ENCODE measurements around the gene RALGAPB. TPM values are rescaled to one million over a fixed set of nuclear protein-coding genes. Genes with fewer than 3 reads are reported as not detected.

Gene RALGAPB
- total RNA-seq, 2 experiments from 2014 or later = 30.4 to 31.9 TPM

DNA sequence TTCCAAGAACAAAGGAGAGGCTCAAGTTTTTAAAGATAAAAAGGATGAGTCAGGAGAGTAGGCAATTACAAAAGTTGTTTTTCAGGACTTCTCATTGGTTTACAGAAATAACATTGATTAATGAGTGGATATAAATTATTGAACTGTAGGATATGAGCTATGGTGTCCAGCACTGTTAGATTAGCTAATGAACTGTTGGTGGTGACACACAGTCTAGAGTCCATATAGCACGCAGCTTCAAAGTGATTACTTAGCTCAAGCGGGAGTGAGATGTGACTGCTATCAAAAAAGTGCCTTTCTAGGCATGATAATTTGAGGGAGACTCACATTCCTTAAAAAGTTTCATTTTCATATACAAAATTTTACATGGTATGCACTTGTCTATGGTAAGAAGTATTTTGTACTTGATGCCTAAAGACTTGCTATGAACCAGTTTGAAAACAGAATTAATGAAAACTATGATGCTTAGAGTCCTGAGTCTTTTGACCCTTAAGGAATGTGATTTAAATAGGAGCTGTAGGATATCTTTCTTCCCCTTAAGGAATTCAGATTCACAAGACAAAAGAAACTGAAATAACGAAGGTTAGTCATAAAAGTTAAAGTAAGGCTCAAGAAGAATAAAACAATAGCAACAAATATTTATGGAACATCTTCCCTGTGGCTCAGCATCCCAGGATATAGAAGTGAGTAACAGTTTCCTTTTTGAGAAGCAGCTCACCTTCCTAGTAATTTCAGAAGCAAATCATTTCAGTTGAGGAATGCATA lies 86.1 kb downstream of the RALGAPB start:
- H3K4me3 Mint-ChIP-seq = no peak overlapping the region
- no peak for ATAC-seq (ENCODE audit: poor library complexity)
- Histone ChIP-seq H3K27ac (ENCODE audit: low read depth in 1 of 2, low read length in 2 of 2) (no peak overlapping the region), H3K36me3 (ENCODE audit: insufficient read depth, low read length) (peaks cover 89% of the 10 kb centered on the region), H3K4me1 (ENCODE audit: insufficient read depth, low read length) (no peaks in the 10 kb centered on the region), H3K9me3 (ENCODE audit: control insufficient read depth in 1 of 2, insufficient read depth in 1 of 2, low read length in 2 of 2) (no peaks in the 10 kb centered on the region), H3K4me3 (ENCODE audit: low read length) (no peak overlapping the region), H3K27me3 (ENCODE audit: control insufficient read depth in 1 of 2, insufficient read depth in 2 of 2, low read length in 2 of 2) (no peaks in the 10 kb centered on the region)
- H3K36me3 Mint-ChIP-seq (ENCODE audit: low read depth) = peaks cover 73% of the 10 kb centered on the region
- H3K27ac Mint-ChIP-seq = no peak overlapping the region
- peaks cover 2% of the 10 kb centered on the region for H3K9me3 Mint-ChIP-seq
- DNase-seq = no peak
- intact Hi-C loops (cut with DNase I, micrococcal nuclease) = no loop called here
- no peaks in the 10 kb centered on the region for H3K4me1 Mint-ChIP-seq (ENCODE audit: low read depth)
- TF ChIP-seq, protein P1, sequence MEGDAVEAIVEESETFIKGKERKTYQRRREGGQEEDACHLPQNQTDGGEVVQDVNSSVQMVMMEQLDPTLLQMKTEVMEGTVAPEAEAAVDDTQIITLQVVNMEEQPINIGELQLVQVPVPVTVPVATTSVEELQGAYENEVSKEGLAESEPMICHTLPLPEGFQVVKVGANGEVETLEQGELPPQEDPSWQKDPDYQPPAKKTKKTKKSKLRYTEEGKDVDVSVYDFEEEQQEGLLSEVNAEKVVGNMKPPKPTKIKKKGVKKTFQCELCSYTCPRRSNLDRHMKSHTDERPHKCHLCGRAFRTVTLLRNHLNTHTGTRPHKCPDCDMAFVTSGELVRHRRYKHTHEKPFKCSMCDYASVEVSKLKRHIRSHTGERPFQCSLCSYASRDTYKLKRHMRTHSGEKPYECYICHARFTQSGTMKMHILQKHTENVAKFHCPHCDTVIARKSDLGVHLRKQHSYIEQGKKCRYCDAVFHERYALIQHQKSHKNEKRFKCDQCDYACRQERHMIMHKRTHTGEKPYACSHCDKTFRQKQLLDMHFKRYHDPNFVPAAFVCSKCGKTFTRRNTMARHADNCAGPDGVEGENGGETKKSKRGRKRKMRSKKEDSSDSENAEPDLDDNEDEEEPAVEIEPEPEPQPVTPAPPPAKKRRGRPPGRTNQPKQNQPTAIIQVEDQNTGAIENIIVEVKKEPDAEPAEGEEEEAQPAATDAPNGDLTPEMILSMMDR (IDR thresholded peaks at IDR 0.05) = no peak
- ChIA-PET CTCF (interaction anchor here (0.6 kb wide), 1 partner anchor 510 kb away, joined by 3 read pairs; no protein-coding TSS in a partner anchor), POLR2A (no interaction called here)
- H3K27me3 Mint-ChIP-seq = no peaks in the 10 kb centered on the region

DNA sequence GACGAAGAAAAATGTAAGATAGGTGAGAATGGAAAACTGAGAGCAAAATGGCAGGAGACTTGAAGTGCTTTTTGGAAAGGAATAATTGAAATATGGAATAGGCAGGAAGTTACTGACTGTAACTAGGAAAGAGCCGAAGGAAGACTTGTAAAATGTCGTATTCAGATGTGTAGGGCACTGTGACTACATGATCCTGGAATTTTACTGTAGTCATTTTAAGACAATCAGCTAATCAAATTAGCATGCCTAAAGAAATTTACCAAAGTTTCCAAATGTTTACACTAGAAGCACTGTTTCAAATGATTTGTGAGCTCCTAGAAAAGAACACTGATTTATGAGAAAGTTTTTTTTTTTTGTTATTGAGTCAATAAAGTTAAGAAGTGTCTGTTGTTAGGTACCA lies 87.1 kb downstream of the RALGAPB start:
- no peak overlapping the region for H3K27ac Mint-ChIP-seq
- H3K36me3 Mint-ChIP-seq (ENCODE audit: low read depth) = peaks cover 83% of the 10 kb centered on the region
- Histone ChIP-seq H3K27me3 (ENCODE audit: control insufficient read depth in 1 of 2, insufficient read depth in 2 of 2, low read length in 2 of 2) (no peaks in the 10 kb centered on the region), H3K9me3 (ENCODE audit: control insufficient read depth in 1 of 2, insufficient read depth in 1 of 2, low read length in 2 of 2) (no peaks in the 10 kb centered on the region), H3K4me1 (ENCODE audit: insufficient read depth, low read length) (no peaks in the 10 kb centered on the region), H3K36me3 (ENCODE audit: insufficient read depth, low read length) (peaks cover 85% of the 10 kb centered on the region), H3K27ac (ENCODE audit: low read depth in 1 of 2, low read length in 2 of 2) (no peak overlapping the region), H3K4me3 (ENCODE audit: low read length) (no peak overlapping the region)
- ATAC-seq (ENCODE audit: poor library complexity) (no peak), DNase-seq (no peak)
- no peaks in the 10 kb centered on the region for H3K4me1 Mint-ChIP-seq (ENCODE audit: low read depth)
- CTCF ChIA-PET = no interaction called here
- no peaks in the 10 kb centered on the region for H3K9me3 Mint-ChIP-seq
- POLR2A ChIA-PET = no interaction called here
- no peaks in the 10 kb centered on the region for H3K27me3 Mint-ChIP-seq
- intact Hi-C loops (cut with DNase I, micrococcal nuclease) = loop anchor here in 1 of 2 experiments (5.0 kb wide), 1 partner anchor 37 kb away; no protein-coding TSS in a partner anchor
- H3K4me3 Mint-ChIP-seq = no peak overlapping the region
- TF ChIP-seq, protein P1 (IDR thresholded peaks at IDR 0.05) = no peak

DNA sequence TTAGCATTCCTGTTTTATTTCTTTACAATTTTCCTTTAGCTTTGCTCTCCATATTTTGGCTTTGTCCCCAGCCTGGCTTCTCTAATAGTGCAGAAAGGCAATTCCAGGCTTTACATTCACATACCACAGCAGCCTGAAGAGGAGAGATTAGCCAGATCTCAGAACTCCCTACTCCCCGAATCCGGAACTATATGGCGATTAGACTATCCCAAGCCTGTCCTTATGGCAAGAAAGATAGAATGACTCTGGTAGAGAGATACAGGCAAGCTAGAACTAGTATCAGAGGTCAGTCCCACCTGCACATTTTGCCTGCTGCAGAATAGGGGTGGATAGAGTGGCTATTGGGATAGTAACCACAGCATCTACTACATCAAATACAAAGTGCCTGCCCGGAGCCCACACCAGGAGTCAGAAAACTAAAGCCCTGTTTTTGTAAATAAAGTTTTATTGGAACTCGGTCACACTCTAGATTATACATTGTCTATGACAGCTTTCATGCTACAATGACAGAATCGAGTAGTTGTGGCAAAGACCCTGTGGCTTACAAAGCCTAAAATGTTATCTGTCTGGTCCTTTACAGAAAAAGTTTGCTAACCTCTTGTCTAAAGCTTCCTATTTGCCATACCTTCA lies 91.3 kb downstream of the RALGAPB start:
- Mint-ChIP-seq H3K36me3 (ENCODE audit: low read depth) (peaks cover 89% of the 10 kb centered on the region), H3K27ac (no peak overlapping the region), H3K4me3 (no peak overlapping the region), H3K27me3 (no peaks in the 10 kb centered on the region), H3K4me1 (ENCODE audit: low read depth) (no peaks in the 10 kb centered on the region), H3K9me3 (no peaks in the 10 kb centered on the region)
- no peak for ATAC-seq (ENCODE audit: poor library complexity)
- H3K27ac ChIP-seq (ENCODE audit: low read depth in 1 of 2, low read length in 2 of 2) = no peak overlapping the region
- no peaks in the 10 kb centered on the region for H3K27me3 ChIP-seq (ENCODE audit: control insufficient read depth in 1 of 2, insufficient read depth in 2 of 2, low read length in 2 of 2)
- POLR2A ChIA-PET = no interaction called here
- TF ChIP-seq, protein P1 (IDR thresholded peaks at IDR 0.05) = no peak
- peaks cover 81% of the 10 kb centered on the region for H3K36me3 ChIP-seq (ENCODE audit: insufficient read depth, low read length)
- no peaks in the 10 kb centered on the region for H3K4me1 ChIP-seq (ENCODE audit: insufficient read depth, low read length)
- no peaks in the 10 kb centered on the region for H3K9me3 ChIP-seq (ENCODE audit: control insufficient read depth in 1 of 2, insufficient read depth in 1 of 2, low read length in 2 of 2)
- intact Hi-C loops (cut with DNase I, micrococcal nuclease) = loop anchor here in 1 of 2 experiments (5.0 kb wide), 1 partner anchor 42 kb away; no protein-coding TSS in a partner anchor
- CTCF ChIA-PET = no interaction called here
- DNase-seq = no peak
- no peak overlapping the region for H3K4me3 ChIP-seq (ENCODE audit: low read length)

All from CD4-positive, alpha-beta T cell (primary cell).